ENCODE measurements around the gene EDA2R. TPM values are rescaled to one million over a fixed set of nuclear protein-coding genes. Genes with fewer than 3 reads are reported as not detected.

EDA2R gene
- total RNA-seq, 3 donors from 2014 or later, result 0.84 to 1.9 (median 1.4) TPM

DNA sequence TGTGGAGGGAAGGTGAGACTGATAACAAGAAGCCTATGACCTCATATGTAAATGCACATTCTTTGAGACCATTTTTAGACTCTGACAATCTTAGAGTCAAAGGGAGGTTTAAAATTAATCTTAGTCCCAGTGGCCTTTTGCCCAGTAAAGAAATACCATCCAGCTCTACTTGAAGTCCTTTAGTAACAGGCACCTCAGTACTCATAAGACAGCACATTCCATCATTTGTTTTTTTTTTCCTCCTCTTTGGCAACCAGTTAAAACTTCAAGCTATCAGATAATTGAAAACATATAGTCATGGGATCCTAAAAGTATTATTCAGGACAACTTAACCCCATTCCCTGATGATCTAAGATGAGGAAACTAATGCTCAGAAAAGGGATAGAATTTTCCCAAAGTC, 4.6 kb downstream of the EDA2R start:
- intact Hi-C loops (cut with DNase I, micrococcal nuclease), result no loop called here
- ATAC-seq, result no peak
- Histone ChIP-seq H3K4me3 (no peak overlapping the region), H3K36me3 (ENCODE audit: low read depth) (no peaks in the 10 kb centered on the region), H3K4me1 (ENCODE audit: low read depth) (no peaks in the 10 kb centered on the region), H3K9me3 (no peaks in the 10 kb centered on the region)
- no peak for TF ChIP-seq CTCF (IDR thresholded peaks at IDR 0.05)
- no peak for DNase-seq

DNA sequence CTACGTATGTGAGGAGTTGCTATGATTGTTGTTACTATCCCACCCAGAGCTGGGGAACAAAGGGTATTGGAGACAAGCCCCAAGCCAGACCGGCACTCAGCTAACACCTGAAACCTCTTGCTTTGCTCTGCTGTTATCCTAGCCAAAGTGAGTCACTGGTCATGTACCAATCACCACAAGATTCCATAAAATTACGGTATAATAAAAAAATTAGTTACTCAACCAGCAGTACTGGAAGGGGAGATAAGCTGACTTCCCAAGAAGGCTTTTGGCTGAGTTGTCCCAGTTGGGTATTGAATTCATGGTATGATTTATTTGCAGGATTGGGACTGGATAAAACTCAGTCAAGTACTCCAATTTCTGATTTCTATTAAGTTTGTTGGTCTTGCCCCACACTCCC, 5.3 kb downstream of the EDA2R start:
- intact Hi-C loops (cut with DNase I, micrococcal nuclease), result no loop called here

GRCh38 chrX:66632981-66633380, 5.9 kb downstream of the EDA2R start:
- intact Hi-C loops (cut with DNase I, micrococcal nuclease), result no loop called here
- no peaks in the 10 kb centered on the region for H3K36me3 ChIP-seq (ENCODE audit: low read depth)
- no peak for TF ChIP-seq CTCF (IDR thresholded peaks at IDR 0.05)
- no peaks in the 10 kb centered on the region for H3K4me1 ChIP-seq (ENCODE audit: low read depth)
- no peak for ATAC-seq
- H3K9me3 ChIP-seq, result no peaks in the 10 kb centered on the region
- DNase-seq, result no peak
- no peak overlapping the region for H3K4me3 ChIP-seq

More for the DNA sequence above, 5.3 kb downstream of the EDA2R start:
- no peaks in the 10 kb centered on the region for H3K36me3 ChIP-seq (ENCODE audit: low read depth)
- no peaks in the 10 kb centered on the region for H3K4me1 ChIP-seq (ENCODE audit: low read depth)
- no peak for TF ChIP-seq CTCF (IDR thresholded peaks at IDR 0.05)
- ATAC-seq, result no peak
- H3K9me3 ChIP-seq, result no peaks in the 10 kb centered on the region
- H3K4me3 ChIP-seq, result no peak overlapping the region
- DNase-seq, result no peak

- DNase-seq (no peak), ATAC-seq (no peak)
- Histone ChIP-seq H3K36me3 (ENCODE audit: low read depth) (no peaks in the 10 kb centered on the region), H3K4me3 (no peak overlapping the region), H3K9me3 (no peaks in the 10 kb centered on the region), H3K4me1 (ENCODE audit: low read depth) (no peaks in the 10 kb centered on the region)
- TF ChIP-seq CTCF (IDR thresholded peaks at IDR 0.05), result no peak
- intact Hi-C loops (cut with DNase I, micrococcal nuclease), result no loop called here
These were observed 6.4 kb downstream of the EDA2R start for GRCh38 chrX:66632473-66632872.

GRCh38 chrX:66625525-66625924, 13.4 kb downstream of the EDA2R start:
- no peaks in the 10 kb centered on the region for H3K9me3 ChIP-seq
- ATAC-seq, result no peak
- no peak for TF ChIP-seq CTCF (IDR thresholded peaks at IDR 0.05)
- no peaks in the 10 kb centered on the region for H3K4me1 ChIP-seq (ENCODE audit: low read depth)
- intact Hi-C loops (cut with DNase I, micrococcal nuclease), result no loop called here
- no peaks in the 10 kb centered on the region for H3K36me3 ChIP-seq (ENCODE audit: low read depth)
- DNase-seq, result no peak
- H3K4me3 ChIP-seq, result no peak overlapping the region

GRCh38 chrX:66622209-66622608, 16.7 kb downstream of the EDA2R start:
- no peak overlapping the region for H3K4me3 ChIP-seq
- H3K9me3 ChIP-seq, result no peaks in the 10 kb centered on the region
- DNase-seq (no peak), ATAC-seq (no peak)
- intact Hi-C loops (cut with DNase I, micrococcal nuclease), result no loop called here
- H3K36me3 ChIP-seq (ENCODE audit: low read depth), result no peaks in the 10 kb centered on the region
- no peaks in the 10 kb centered on the region for H3K4me1 ChIP-seq (ENCODE audit: low read depth)
- TF ChIP-seq CTCF (IDR thresholded peaks at IDR 0.05), result no peak
